Astrocyte (in vitro differentiated cells and primary cell): ENCODE results near the gene KCNG3. TPM values are rescaled to one million over a fixed set of nuclear protein-coding genes. Genes with fewer than 3 reads are reported as not detected.

Source experiments
- total RNA-seq: library from RNA; stranded (reverse); gene quantifications from 2 replicates; pipeline ENCODE4 v1.2.1, GENCODE V29; 2021

KCNG3 gene
- total RNA-seq, 1 donor from 2014 or later = 0.20 TPM

Other genes starting within 250 kb of the KCNG3 start
- gene COX7A2L, start 132.8 kb downstream of the KCNG3 start, total RNA-seq = 125 and 126 TPM in 2 replicates
- 69.4 and 70.4 TPM in 2 replicates for gene MTA3, start 74.7 kb upstream of the KCNG3 start, total RNA-seq